OCI-LY1 (cell line): Measurements from ENCODE around the gene DYNC1I1.

Experiments
- H2AFZ ChIP-seq: fragments of 200-600 bp; sonication (generic), shearing (Covaris generic); 2 replicates; pipeline ENCODE4 v1.6.0; 2014; ENCODE audit warnings: antibody characterized with exemption, mild to moderate bottlenecking, low read length
- H3F3A ChIP-seq: fragments of 200-600 bp; sonication (generic), shearing (Covaris generic); 2 replicates; pipeline ENCODE4 v1.6.0; 2014; ENCODE audit warnings: mild to moderate bottlenecking, antibody characterized with exemption, low read length, moderate library complexity; ENCODE audit not compliant: insufficient read depth
- H3K27ac ChIP-seq: fragments of 200-600 bp; sonication (generic); 2 replicates; pipeline ENCODE4 v1.5.1; 2014; ENCODE audit warnings: low read length, mixed run types, mild to moderate bottlenecking, low read depth; ENCODE audit not compliant: poor library complexity, severe bottlenecking
- H3K27me3 ChIP-seq: fragments of 200-600 bp; sonication (generic); 2 replicates; pipeline ENCODE4 v1.6.0; 2014; ENCODE audit warnings: antibody characterized with exemption, mild to moderate bottlenecking, low read length, moderate library complexity; ENCODE audit not compliant: insufficient read depth
- H3K36me3 ChIP-seq: fragments of 200-600 bp; sonication (generic); 2 replicates; pipeline ENCODE4 v1.6.1; 2014; ENCODE audit warnings: mild to moderate bottlenecking, antibody characterized with exemption, low read length, moderate library complexity, mixed read lengths; ENCODE audit not compliant: insufficient read depth
- H3K4me1 ChIP-seq: fragments of 200-600 bp; sonication (generic); 2 replicates; pipeline ENCODE4 v1.5.1; 2014; ENCODE audit warnings: mild to moderate bottlenecking, low read length, moderate library complexity; ENCODE audit not compliant: insufficient read depth, severe bottlenecking
- H3K4me2 ChIP-seq: fragments of 200-600 bp; sonication (generic), shearing (Covaris generic); 2 replicates; pipeline ENCODE4 v1.6.1; 2014; ENCODE audit warnings: low read length
- H3K4me3 ChIP-seq: fragments of 200-600 bp; sonication (generic); 2 replicates; pipeline ENCODE4 v1.5.1; 2014; ENCODE audit warnings: low read length, low read depth, mild to moderate bottlenecking, mixed read lengths; ENCODE audit not compliant: poor library complexity, severe bottlenecking
- H3K79me2 ChIP-seq: fragments of 200-600 bp; shearing (Covaris generic); 2 replicates; pipeline ENCODE4 v1.6.1; 2016; ENCODE audit warnings: mixed run types, low read length, mixed read lengths; ENCODE audit not compliant: insufficient read depth
- H3K9ac ChIP-seq: fragments of 200-600 bp; sonication (generic), shearing (Covaris generic); 2 replicates; pipeline ENCODE4 v1.6.1; 2014; ENCODE audit warnings: mild to moderate bottlenecking, low read length, mixed read lengths
- H3K9me2 ChIP-seq: fragments of 200-600 bp; sonication (generic), shearing (Covaris generic); 2 replicates; pipeline ENCODE4 v1.6.1; 2014; ENCODE audit warnings: low read depth, mild to moderate bottlenecking, low read length, mixed read lengths
- H3K9me3 ChIP-seq: fragments of 200-600 bp; shearing (Covaris generic); 2 replicates; pipeline ENCODE4 v1.6.1; 2014; ENCODE audit warnings: low read length, mixed read lengths
- H4K20me1 ChIP-seq: fragments of 200-600 bp; sonication (generic), shearing (Covaris generic); 2 replicates; pipeline ENCODE4 v1.6.0; 2016; ENCODE audit warnings: mild to moderate bottlenecking, low read length; ENCODE audit not compliant: insufficient read depth
- CTCF ChIP-seq: fragments of 200-600 bp; sonication (generic), shearing (Covaris generic); IDR thresholded peaks from 2 replicates; pipeline ENCODE4 v1.5.1; 2017; ENCODE audit warnings: mild to moderate bottlenecking, antibody characterized with exemption, low read length, moderate library complexity, mixed read lengths
- EZH2 ChIP-seq: fragments of 200-600 bp; sonication (generic), shearing (Covaris generic); IDR thresholded peaks from 2 replicates; pipeline ENCODE4 v1.8.0; 2017; ENCODE audit warnings: borderline replicate concordance, mixed run types, mild to moderate bottlenecking, antibody characterized with exemption, low read length, moderate library complexity, mixed read lengths

Gene DYNC1I1

GRCh38 chr7:95777269-95777668 is 4.9 kb downstream of the DYNC1I1 start:
- no peaks in the 10 kb centered on the region for H3K9me3 ChIP-seq
- no peaks in the 10 kb centered on the region for H4K20me1 ChIP-seq
- H3K27me3 ChIP-seq = no peaks in the 10 kb centered on the region
- H3K9ac ChIP-seq = no peak overlapping the region; the same call in 1 of the 2 replicates
- H2AFZ ChIP-seq = no peak overlapping the region
- TF ChIP-seq EZH2 (no peak), CTCF (no peak)
- H3K4me1 ChIP-seq = peaks cover 73% of the 10 kb centered on the region
- no peaks in the 10 kb centered on the region for H3K36me3 ChIP-seq
- peak overlapping the region; percentile 68 for H3K27ac ChIP-seq
- H3K9me2 ChIP-seq = no peaks in the 10 kb centered on the region
- no peaks in the 10 kb centered on the region for H3F3A ChIP-seq
- H3K79me2 ChIP-seq = no peaks in the 10 kb centered on the region
- H3K4me3 ChIP-seq = peak overlapping the region; percentile 3
- H3K4me2 ChIP-seq = peak overlapping the region; percentile 13; the same call in 1 of the 2 replicates

- H3K4me2 ChIP-seq = no peak overlapping the region; the same call in 1 of the 2 replicates
- H3F3A ChIP-seq = no peaks in the 10 kb centered on the region
- TF ChIP-seq CTCF (no peak), EZH2 (no peak)
- H4K20me1 ChIP-seq = no peaks in the 10 kb centered on the region
- H3K27me3 ChIP-seq = no peaks in the 10 kb centered on the region
- H3K4me1 ChIP-seq = peaks cover 73% of the 10 kb centered on the region
- no peaks in the 10 kb centered on the region for H3K9me3 ChIP-seq
- no peak overlapping the region for H3K27ac ChIP-seq
- H3K4me3 ChIP-seq = no peak overlapping the region
- no peak overlapping the region for H2AFZ ChIP-seq
- no peaks in the 10 kb centered on the region for H3K79me2 ChIP-seq
- H3K36me3 ChIP-seq = no peaks in the 10 kb centered on the region
- H3K9me2 ChIP-seq = no peaks in the 10 kb centered on the region
- no peak overlapping the region for H3K9ac ChIP-seq
These were observed 8.3 kb downstream of the DYNC1I1 start for GRCh38 chr7:95780665-95781064.

GRCh38 chr7:95781961-95782586 is 9.7 kb downstream of the DYNC1I1 start:
- no peaks in the 10 kb centered on the region for H3K27me3 ChIP-seq
- no peak overlapping the region; the same call in 1 of the 2 replicates for H3K4me2 ChIP-seq
- TF ChIP-seq EZH2 (no peak), CTCF (no peak)
- no peak overlapping the region for H3K27ac ChIP-seq
- H3K9me3 ChIP-seq = no peaks in the 10 kb centered on the region
- no peaks in the 10 kb centered on the region for H4K20me1 ChIP-seq
- H2AFZ ChIP-seq = no peak overlapping the region
- no peak overlapping the region for H3K9ac ChIP-seq
- H3F3A ChIP-seq = no peaks in the 10 kb centered on the region
- no peaks in the 10 kb centered on the region for H3K36me3 ChIP-seq
- no peak overlapping the region for H3K4me3 ChIP-seq
- H3K4me1 ChIP-seq = peaks cover 58% of the 10 kb centered on the region
- no peaks in the 10 kb centered on the region for H3K9me2 ChIP-seq
- H3K79me2 ChIP-seq = no peaks in the 10 kb centered on the region
